B cell (primary cell): ENCODE data around the gene RAB3B. TPM values are rescaled to one million over a fixed set of nuclear protein-coding genes. Genes with fewer than 3 reads are reported as not detected.

Source experiments
- ATAC-seq: fragments of 200-7000 bp; cut with Tn5 transposase; one replicate; pipeline ENCODE4 v1.10.0; 2021; ENCODE audit warnings: low read depth, mild to moderate bottlenecking, moderate number of reproducible peaks, moderate library complexity
- CTCF ChIA-PET: fragments of 350-600 bp; sonication (Branson Sonifier 250); formaldehyde crosslinking; loops from one replicate; lab custom pipeline; 2021; ENCODE audit warnings: antibody characterized with exemption, inconsistent platforms; lab: Charles Lee
- POLR2A ChIA-PET: fragments of 350-600 bp; sonication (Branson Sonifier 250); formaldehyde crosslinking; loops from one replicate; lab custom pipeline; 2021; ENCODE audit warnings: antibody characterized with exemption; lab: Charles Lee
- DNase-seq: peaks from one replicate; pipeline ENCODE4 v3.0.0; 2013
- H2AFZ ChIP-seq: 2 replicates; pipeline ENCODE4 v1.6.1; 2012; ENCODE audit warnings: mild to moderate bottlenecking, low read depth, low read length; ENCODE audit not compliant: insufficient read depth, poor library complexity, severe bottlenecking
- H3K27ac ChIP-seq, 2 donors: 1 replicate in 1 of 2; 2 replicates in 1 of 2; pipeline ENCODE4 v1.5.1; 2012 to 2013; ENCODE audit warnings: low read length in 2 of 2, mild to moderate bottlenecking in 2 of 2, moderate library complexity in 1 of 2
- H3K27me3 ChIP-seq, 4 experiments: fragments of 200-600 bp in 1 of 4; sonication (generic) in 1 of 4; replicated peaks in 1 of 4; 1 replicate in 2 of 4; 2 replicates in 2 of 4; pipeline versions ENCODE4 v1.6.1 to v1.7.0; 2013 to 2016; ENCODE audit warnings: low read length in 3 of 4, mild to moderate bottlenecking in 2 of 4, mixed read lengths in 1 of 4, moderate library complexity in 1 of 4; ENCODE audit not compliant: insufficient read depth in 4 of 4, control insufficient read depth in 3 of 4; ENCODE audit errors: control extremely low read depth in 1 of 4
- H3K36me3 ChIP-seq, 2 experiments: replicated peaks in 1 of 2; 1 replicate in 1 of 2; 2 replicates in 1 of 2; pipeline versions ENCODE4 v1.6.1 to v1.7.1; 2013; ENCODE audit warnings: low read length in 1 of 2; ENCODE audit not compliant: insufficient read depth in 2 of 2, control insufficient read depth in 1 of 2; ENCODE audit errors: control extremely low read depth in 1 of 2, extremely low read depth in 1 of 2
- H3K4me1 ChIP-seq, 2 donors: fragments of 200-600 bp in 1 of 2; sonication (generic) in 1 of 2; 1 replicate in 1 of 2; 2 replicates in 1 of 2; pipeline versions ENCODE4 v1.5.1 to v1.6.1; 2013 to 2017; ENCODE audit warnings: low read length in 2 of 2; ENCODE audit not compliant: control insufficient read depth in 2 of 2, insufficient read depth in 2 of 2
- H3K4me2 ChIP-seq: replicated peaks from 2 replicates; pipeline ENCODE3; 2012; ENCODE audit warnings: mild to moderate bottlenecking, low read depth, low read length; ENCODE audit not compliant: poor library complexity, severe bottlenecking
- H3K4me3 ChIP-seq, 5 experiments: fragments of 200-600 bp in 1 of 5; sonication (generic) in 1 of 5; 1 replicate in 3 of 5; 2 replicates in 2 of 5; pipeline versions ENCODE4 v1.5.1 to v1.7.0; 2011 to 2016; ENCODE audit warnings: low read length in 4 of 5, mild to moderate bottlenecking in 4 of 5, low read depth in 2 of 5, control low read depth in 1 of 5, moderate library complexity in 1 of 5; ENCODE audit not compliant: insufficient read depth in 1 of 5; ENCODE audit errors: control extremely low read depth in 1 of 5, extremely low read depth in 1 of 5
- H3K79me2 ChIP-seq: fragments of 200-600 bp; sonication (generic); one replicate; pipeline ENCODE4 v1.6.0; 2016; ENCODE audit warnings: low read length; ENCODE audit not compliant: control insufficient read depth, insufficient read depth
- H3K9ac ChIP-seq: fragments of 200-600 bp; sonication (generic); 2 replicates; pipeline ENCODE4 v1.6.1; 2017; ENCODE audit warnings: mild to moderate bottlenecking, low read length, moderate library complexity
- H3K9me3 ChIP-seq, 3 donors: one replicate each; pipeline versions ENCODE4 v1.6.1 to v1.7.1; 2013; ENCODE audit warnings: low read length in 2 of 3; ENCODE audit not compliant: control insufficient read depth in 2 of 3, insufficient read depth in 1 of 3; ENCODE audit errors: control extremely low read depth in 1 of 3
- H4K20me1 ChIP-seq: 2 replicates; pipeline ENCODE4 v1.6.0; 2012; ENCODE audit warnings: mild to moderate bottlenecking, low read length; ENCODE audit not compliant: insufficient read depth, control insufficient read depth, poor library complexity, severe bottlenecking
- H3K27ac Mint-ChIP-seq: one replicate; pipeline ENCODE4 v1.8.0; 2021; ENCODE audit warnings: mixed read lengths
- H3K27me3 Mint-ChIP-seq: one replicate; pipeline ENCODE4 v1.8.0; 2021; ENCODE audit warnings: mixed read lengths
- H3K4me1 Mint-ChIP-seq: one replicate; pipeline ENCODE4 v1.8.0; 2021; ENCODE audit warnings: mixed read lengths
- H3K4me3 Mint-ChIP-seq: one replicate; pipeline ENCODE4 v1.8.0; 2021; ENCODE audit warnings: mixed read lengths
- H3K9me3 Mint-ChIP-seq: one replicate; pipeline ENCODE4 v1.8.0; 2022; ENCODE audit warnings: mixed read lengths; ENCODE audit not compliant: insufficient read depth
- CTCF ChIP-seq: fragments of 200-600 bp; IDR thresholded peaks from one replicate; pipeline ENCODE4 v1.8.0; 2022; ENCODE audit warnings: antibody characterized with exemption, mild to moderate bottlenecking
- EZH2 ChIP-seq: IDR thresholded peaks from 2 replicates; pipeline ENCODE4 v1.6.1; 2012; ENCODE audit warnings: borderline replicate concordance, low read depth, mild to moderate bottlenecking, moderate library complexity, low read length; ENCODE audit not compliant: insufficient read depth, poor library complexity, severe bottlenecking
- WGBS: methylation state at CpG from one replicate; pipeline ENCODE4 v1.1.5; 2013; ENCODE audit warnings: missing lambda C conversion rate; ENCODE audit not compliant: insufficient coverage; 5-methylcytosine and 5-hydroxymethylcytosine counted together
- intact Hi-C: fragments of 100-400 bp; cut with micrococcal nuclease; formaldehyde crosslinking; loops from one replicate; pipeline ENCODE4 v1.10.0; 2022
- polyA plus RNA-seq: library from polyadenylated mRNA; depleted of rRNA; stranded (reverse); fragments of >200 nt; gene quantifications from 2 replicates; pipeline ENCODE4 v1.2.3, GENCODE V29; 2012
- total RNA-seq, 2 donors: library from RNA; stranded (reverse); fragments of 120-200 nt in 1 of 2; gene quantifications; 1 replicate in 1 of 2; 2 replicates in 1 of 2; pipeline versions ENCODE4 v1.2.3 to v1.2.4, GENCODE V29; 2013 to 2022

The RAB3B gene
- total and polyA plus RNA-seq, 2 donors (not counting 1 experiment from before 2014, with no cell fraction given) = 0.02 TPM; not detected in 1

- H3K27ac Mint-ChIP-seq = no peak overlapping the region
- no peaks in the 10 kb centered on the region for H3K4me1 Mint-ChIP-seq
- WGBS = 90% methylated on average over 1 of the region's 1 CpG
- no peaks in the 10 kb centered on the region for H3K9me3 Mint-ChIP-seq
- intact Hi-C loops = no loop called here
- peaks cover 23% of the 10 kb centered on the region for H3K27me3 Mint-ChIP-seq
- Histone ChIP-seq H3K4me3 (no peak overlapping the region), H3K36me3 (no peaks in the 10 kb centered on the region), H4K20me1 (no peaks in the 10 kb centered on the region), H3K4me2 (no peak overlapping the region), H3K27me3 (peaks cover 0 to 9% (median 0%) of the 10 kb centered on the region in 4 experiments), H2AFZ (no peak overlapping the region), H3K9ac (no peak overlapping the region), H3K79me2 (no peaks in the 10 kb centered on the region), H3K4me1 (no peaks in the 10 kb centered on the region), H3K27ac (no peak overlapping the region), H3K9me3 (no peaks in the 10 kb centered on the region)
- POLR2A ChIA-PET = no interaction called here
- ATAC-seq (no peak), DNase-seq (no peak)
- CTCF ChIA-PET = interaction anchor here (0.8 to 4.5 kb wide), 2 partner anchors 12 to 101 kb away, joined by 3 to 47 read pairs; no protein-coding TSS in a partner anchor
- no peak overlapping the region for H3K4me3 Mint-ChIP-seq
- TF ChIP-seq CTCF (no peak), EZH2 (no peak)
These were observed 8.2 kb upstream of the RAB3B start for GRCh38 chr1:51998701-51999100.

- Histone ChIP-seq H3K9ac (no peak overlapping the region), H3K9me3 (no peaks in the 10 kb centered on the region), H3K27me3 (peaks cover 0 to 13% (median 3%) of the 10 kb centered on the region in 4 experiments), H3K79me2 (no peaks in the 10 kb centered on the region), H3K4me3 (no peak overlapping the region), H2AFZ (no peak overlapping the region), H4K20me1 (no peaks in the 10 kb centered on the region), H3K27ac (no peak overlapping the region), H3K4me2 (no peak overlapping the region), H3K36me3 (no peaks in the 10 kb centered on the region), H3K4me1 (no peaks in the 10 kb centered on the region)
- intact Hi-C loops = no loop called here
- no peak overlapping the region for H3K4me3 Mint-ChIP-seq
- no peak for DNase-seq
- peaks cover 26% of the 10 kb centered on the region for H3K27me3 Mint-ChIP-seq
- TF ChIP-seq CTCF (no peak), EZH2 (no peak)
- POLR2A ChIA-PET = no interaction called here
- WGBS = 81% methylated on average over 5 of the region's 5 CpGs
- no peak for ATAC-seq
- no peaks in the 10 kb centered on the region for H3K9me3 Mint-ChIP-seq
- no peak overlapping the region for H3K27ac Mint-ChIP-seq
- H3K4me1 Mint-ChIP-seq = no peaks in the 10 kb centered on the region
- CTCF ChIA-PET = interaction anchor here (4.5 kb wide), 1 partner anchor 100 kb away, joined by 47 read pairs; no protein-coding TSS in a partner anchor
These were observed 7.5 kb upstream of the RAB3B start for GRCh38 chr1:51997974-51998382.
